NCI-H146 treated with DMSO at 0.1 percent for 48 hours (cell line): ENCODE results near the gene EPHA7.

ENCODE experiments used
- DNase-seq: peaks from one replicate; lab custom pipeline; 2025; ENCODE audit not compliant: unreplicated experiment; lab: John Stamatoyannopoulos, UW

Gene EPHA7

GRCh38 chr6:93419304-93420162 lies at the start of gene EPHA7:
EPHA7 (minus strand) TSS chr6:93419559; CDS start chr6:93419341, 218 bp downstream.
- DNase-seq = peak; percentile 98

- no peak for DNase-seq
These were observed 48.9 kb upstream of the EPHA7 start for GRCh38 chr6:93468291-93468690.

GRCh38 chr6:93454533-93454932 lies 35.2 kb upstream of the EPHA7 start:
- no peak for DNase-seq

GRCh38 chr6:93453956-93454355 lies 34.6 kb upstream of the EPHA7 start:
- DNase-seq = no peak

GRCh38 chr6:93447874-93448273 lies 28.5 kb upstream of the EPHA7 start:
- DNase-seq = no peak

- DNase-seq = no peak
These were observed 18.1 kb upstream of the EPHA7 start for GRCh38 chr6:93437491-93437890.

- no peak for DNase-seq
These were observed 14.2 kb upstream of the EPHA7 start for GRCh38 chr6:93433592-93433991.

- DNase-seq = no peak
These were observed 5.1 kb upstream of the EPHA7 start for GRCh38 chr6:93424303-93425064.

- peak; percentile 48 for DNase-seq
These were observed 4.2 kb upstream of the EPHA7 start for GRCh38 chr6:93423542-93423941.

- peak; percentile 62 for DNase-seq
These were observed 920 bp upstream of the EPHA7 start for GRCh38 chr6:93420163-93420795.

- DNase-seq = peak; percentile 34
These were observed 703 bp downstream of the EPHA7 start for GRCh38 chr6:93418408-93419303.

GRCh38 chr6:93418033-93418407 lies 1.3 kb downstream of the EPHA7 start:
- DNase-seq = no peak

GRCh38 chr6:93417421-93418013 lies 1.8 kb downstream of the EPHA7 start:
- peak; percentile 72 for DNase-seq

- DNase-seq = peak; percentile 75
These were observed 2.6 kb downstream of the EPHA7 start for GRCh38 chr6:93416571-93417420.

GRCh38 chr6:93413190-93413589 lies 6.2 kb downstream of the EPHA7 start:
- DNase-seq = no peak

- no peak for DNase-seq
These were observed 6.9 kb downstream of the EPHA7 start for GRCh38 chr6:93412452-93412851.

- DNase-seq = no peak
These were observed 12.2 kb downstream of the EPHA7 start for GRCh38 chr6:93407186-93407585.

GRCh38 chr6:93403390-93403789 lies 16.0 kb downstream of the EPHA7 start:
- no peak for DNase-seq

- DNase-seq = peak; percentile 26
These were observed 20.6 kb downstream of the EPHA7 start for GRCh38 chr6:93398723-93399122.
